ENCODE data around the gene LCLAT1. TPM values are rescaled to one million over a fixed set of nuclear protein-coding genes. Genes with fewer than 3 reads are reported as not detected.

Gene LCLAT1
- polyA plus RNA-seq, 1 experiment, result 25.2 TPM

GRCh38 chr2:30626397-30626796 is 179.4 kb downstream of the LCLAT1 start:
- TF ChIP-seq, protein P1, sequence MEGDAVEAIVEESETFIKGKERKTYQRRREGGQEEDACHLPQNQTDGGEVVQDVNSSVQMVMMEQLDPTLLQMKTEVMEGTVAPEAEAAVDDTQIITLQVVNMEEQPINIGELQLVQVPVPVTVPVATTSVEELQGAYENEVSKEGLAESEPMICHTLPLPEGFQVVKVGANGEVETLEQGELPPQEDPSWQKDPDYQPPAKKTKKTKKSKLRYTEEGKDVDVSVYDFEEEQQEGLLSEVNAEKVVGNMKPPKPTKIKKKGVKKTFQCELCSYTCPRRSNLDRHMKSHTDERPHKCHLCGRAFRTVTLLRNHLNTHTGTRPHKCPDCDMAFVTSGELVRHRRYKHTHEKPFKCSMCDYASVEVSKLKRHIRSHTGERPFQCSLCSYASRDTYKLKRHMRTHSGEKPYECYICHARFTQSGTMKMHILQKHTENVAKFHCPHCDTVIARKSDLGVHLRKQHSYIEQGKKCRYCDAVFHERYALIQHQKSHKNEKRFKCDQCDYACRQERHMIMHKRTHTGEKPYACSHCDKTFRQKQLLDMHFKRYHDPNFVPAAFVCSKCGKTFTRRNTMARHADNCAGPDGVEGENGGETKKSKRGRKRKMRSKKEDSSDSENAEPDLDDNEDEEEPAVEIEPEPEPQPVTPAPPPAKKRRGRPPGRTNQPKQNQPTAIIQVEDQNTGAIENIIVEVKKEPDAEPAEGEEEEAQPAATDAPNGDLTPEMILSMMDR (IDR thresholded peaks at IDR 0.05; ENCODE audit: low read depth, low read length), result no peak
- ChIA-PET CTCF (no interaction called here), POLR2A (no interaction called here)
- H3K27ac ChIP-seq (ENCODE audit: low read depth, low read length), result no peak overlapping the region
- no peaks in the 10 kb centered on the region for H3K9me3 ChIP-seq (ENCODE audit: control insufficient read depth, insufficient read depth, low read length)
- H3K4me3 ChIP-seq (ENCODE audit: low read depth, low read length), result no peak overlapping the region
- no peaks in the 10 kb centered on the region for H3K27me3 ChIP-seq (ENCODE audit: control insufficient read depth, insufficient read depth, low read length)
- DNase-seq (ENCODE audit: low read depth, low spot score), result no peak

- DNase-seq (ENCODE audit: low read depth, low spot score), result no peak
- POLR2A ChIA-PET, result no interaction called here
- TF ChIP-seq, protein P1 (IDR thresholded peaks at IDR 0.05; ENCODE audit: low read depth, low read length), result no peak
- H3K27ac ChIP-seq (ENCODE audit: low read depth, low read length), result no peak overlapping the region
- H3K9me3 ChIP-seq (ENCODE audit: control insufficient read depth, insufficient read depth, low read length), result no peaks in the 10 kb centered on the region
- no peak overlapping the region for H3K4me3 ChIP-seq (ENCODE audit: low read depth, low read length)
- CTCF ChIA-PET, result no interaction called here
- H3K27me3 ChIP-seq (ENCODE audit: control insufficient read depth, insufficient read depth, low read length), result no peaks in the 10 kb centered on the region
Measured at GRCh38 chr2:30627151-30627550, 180.1 kb downstream of the LCLAT1 start.

- TF ChIP-seq, protein P1 (IDR thresholded peaks at IDR 0.05; ENCODE audit: low read depth, low read length), result no peak
Measured at GRCh38 chr2:30628341-30628740, 181.3 kb downstream of the LCLAT1 start.

GRCh38 chr2:30629866-30630265 is 182.8 kb downstream of the LCLAT1 start:
- H3K27me3 ChIP-seq (ENCODE audit: control insufficient read depth, insufficient read depth, low read length), result no peaks in the 10 kb centered on the region
- no peak for DNase-seq (ENCODE audit: low read depth, low spot score)
- ChIA-PET POLR2A (no interaction called here), CTCF (interaction anchor here (1.2 to 2.0 kb wide), 2 partner anchors 82 to 465 kb away, joined by 3 to 7 read pairs; no protein-coding TSS in a partner anchor)
- H3K4me3 ChIP-seq (ENCODE audit: low read depth, low read length), result no peak overlapping the region
- no peaks in the 10 kb centered on the region for H3K9me3 ChIP-seq (ENCODE audit: control insufficient read depth, insufficient read depth, low read length)
- no peak overlapping the region for H3K27ac ChIP-seq (ENCODE audit: low read depth, low read length)
- TF ChIP-seq, protein P1 (IDR thresholded peaks at IDR 0.05; ENCODE audit: low read depth, low read length), result no peak

More at GRCh38 chr2:30628341-30628740, 181.3 kb downstream of the LCLAT1 start:
- ChIA-PET POLR2A (interaction anchor here (0.6 kb wide), 1 partner anchor 38 kb away, joined by 3 read pairs; no protein-coding TSS in a partner anchor), CTCF (interaction anchor here (2.0 kb wide), 1 partner anchor 83 kb away, joined by 7 read pairs; no protein-coding TSS in a partner anchor)
- Histone ChIP-seq H3K27me3 (ENCODE audit: control insufficient read depth, insufficient read depth, low read length) (no peaks in the 10 kb centered on the region), H3K27ac (ENCODE audit: low read depth, low read length) (no peak overlapping the region), H3K9me3 (ENCODE audit: control insufficient read depth, insufficient read depth, low read length) (no peaks in the 10 kb centered on the region), H3K4me3 (ENCODE audit: low read depth, low read length) (no peak overlapping the region)
- DNase-seq (ENCODE audit: low read depth, low spot score), result no peak

DNA sequence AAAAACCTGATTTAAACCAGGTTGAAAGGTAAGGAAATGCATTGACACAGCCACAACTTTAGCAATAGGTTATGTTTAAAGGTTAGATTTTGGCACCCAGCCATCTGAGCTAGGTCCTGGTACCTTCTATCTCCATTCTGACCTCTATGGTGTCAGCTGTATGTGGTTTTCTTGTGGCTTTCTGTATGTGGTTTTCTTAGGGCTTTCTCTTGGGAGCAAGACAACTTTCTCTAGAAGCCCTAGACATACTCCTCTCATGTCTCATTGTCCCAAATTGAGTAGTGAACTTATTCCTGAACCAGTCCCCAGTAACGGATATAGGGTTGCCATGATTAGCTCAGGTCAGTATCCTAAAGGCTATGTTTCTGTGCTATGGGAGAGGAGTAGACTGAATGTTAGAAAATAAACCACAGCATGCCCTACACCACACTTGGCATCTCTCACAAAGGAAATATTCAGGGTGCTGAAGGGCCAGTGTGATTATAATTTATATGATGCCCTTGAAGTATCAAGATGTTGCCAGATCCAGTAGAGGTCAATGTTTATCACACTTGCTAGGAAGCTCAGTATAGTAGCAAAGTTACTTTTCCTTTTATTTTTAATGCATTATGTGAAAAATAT is 184.1 kb downstream of the LCLAT1 start:
- TF ChIP-seq, protein P1 (IDR thresholded peaks at IDR 0.05; ENCODE audit: low read depth, low read length), result no peak

More for the DNA sequence above, 184.1 kb downstream of the LCLAT1 start:
- Histone ChIP-seq H3K27me3 (ENCODE audit: control insufficient read depth, insufficient read depth, low read length) (no peaks in the 10 kb centered on the region), H3K4me3 (ENCODE audit: low read depth, low read length) (no peak overlapping the region), H3K9me3 (ENCODE audit: control insufficient read depth, insufficient read depth, low read length) (no peaks in the 10 kb centered on the region), H3K27ac (ENCODE audit: low read depth, low read length) (no peak overlapping the region)
- ChIA-PET POLR2A (interaction anchor here (0.6 kb wide), 1 partner anchor 390 kb away, joined by 3 read pairs; no protein-coding TSS in a partner anchor), CTCF (no interaction called here)
- DNase-seq (ENCODE audit: low read depth, low spot score), result no peak
